GM13976 (cell line): ENCODE data around the gene FGD4.

Experiments used
- DNase-seq: peaks from one replicate; pipeline ENCODE4 v3.0.0; 2012; ENCODE audit warnings: low spot score
- CTCF ChIP-seq: IDR thresholded peaks from 2 replicates; pipeline ENCODE4 v1.5.1; 2012; ENCODE audit warnings: borderline replicate concordance, mild to moderate bottlenecking; ENCODE audit not compliant: insufficient read depth; ENCODE audit errors: extremely low read depth, missing control alignments, control extremely low read depth
- in situ Hi-C: fragments of 300-500 bp; cut with MboI; formaldehyde crosslinking; loops from one replicate; pipeline ENCODE4 v1.12.0; 2022; ENCODE audit warnings: low sequenced_read_pairs, mixed read lengths, inconsistent platforms; ENCODE audit not compliant: unreplicated experiment

FGD4 gene

GRCh38 chr12:32382226-32382625 is 17.1 kb upstream of the FGD4 start:
- no peak for DNase-seq
- TF ChIP-seq CTCF = no peak
- in situ Hi-C loops = no loop called here

- in situ Hi-C loops = no loop called here
- DNase-seq = peak; percentile 49
- no peak for TF ChIP-seq CTCF
These were observed 8.7 kb upstream of the FGD4 start for GRCh38 chr12:32390572-32391219.

GRCh38 chr12:32395026-32395425 is 4.3 kb upstream of the FGD4 start:
- no peak for TF ChIP-seq CTCF
- in situ Hi-C loops = no loop called here
- DNase-seq = no peak

GRCh38 chr12:32397696-32398095 is 1.7 kb upstream of the FGD4 start:
- TF ChIP-seq CTCF = no peak
- in situ Hi-C loops = no loop called here
- no peak for DNase-seq

DNA sequence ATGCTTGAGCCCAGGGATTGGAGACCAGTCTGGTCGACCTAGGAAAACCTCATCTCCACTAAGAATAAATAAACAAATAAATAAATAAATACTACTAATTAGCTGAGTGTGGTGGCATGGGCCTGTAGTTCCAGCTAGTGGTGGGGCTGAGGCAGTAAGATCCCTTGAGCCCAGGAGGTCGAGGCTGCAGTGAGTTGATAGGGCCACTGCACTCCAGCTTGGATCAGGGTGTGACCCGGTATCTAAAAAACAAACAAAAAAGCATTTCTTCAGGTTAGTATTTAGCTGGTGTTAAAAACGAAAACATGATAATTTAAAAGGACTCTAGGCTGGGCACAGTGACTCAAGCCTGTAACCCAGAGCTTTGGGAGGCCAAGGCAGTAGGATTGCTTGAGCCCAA is 1.2 kb upstream of the FGD4 start:
- DNase-seq = no peak
- no peak for TF ChIP-seq CTCF
- in situ Hi-C loops = no loop called here

- TF ChIP-seq CTCF = no peak
- in situ Hi-C loops = no loop called here
- DNase-seq = no peak
These were observed 465 bp upstream of the FGD4 start for GRCh38 chr12:32398816-32399369.
